ENCODE measurements around the gene ADCY3. TPM values are rescaled to one million over a fixed set of nuclear protein-coding genes. Genes with fewer than 3 reads are reported as not detected.

The ADCY3 gene
- total RNA-seq, 2 experiments from 2014 or later, result 46.3 to 47.9 TPM

DNA sequence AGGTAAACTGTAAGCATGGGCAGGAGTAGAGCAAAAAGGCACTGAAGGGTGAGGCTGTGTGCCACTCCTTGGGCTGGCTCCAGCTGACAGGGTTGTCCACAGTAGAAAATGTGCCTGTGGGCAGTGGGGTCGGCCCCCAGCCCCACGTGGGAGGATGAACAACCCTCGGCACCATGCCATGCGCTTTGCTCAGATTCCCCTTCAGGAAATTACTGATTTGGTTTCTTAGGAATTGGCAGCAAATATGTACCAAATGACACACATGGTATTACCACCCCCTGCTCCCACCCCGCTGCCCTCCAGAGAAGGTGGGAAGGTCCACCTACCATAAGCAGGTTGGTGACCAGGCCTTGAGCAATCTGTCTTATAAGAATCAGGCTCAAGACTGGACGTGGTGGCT is 13.6 kb downstream of the ADCY3 start:
- Mint-ChIP-seq H3K36me3 (ENCODE audit: low read depth) (peaks cover 47% of the 10 kb centered on the region), H3K27ac (no peak overlapping the region), H3K4me1 (ENCODE audit: low read depth) (peaks cover 4% of the 10 kb centered on the region), H3K27me3 (no peaks in the 10 kb centered on the region), H3K9me3 (no peaks in the 10 kb centered on the region), H3K4me3 (no peak overlapping the region)
- TF ChIP-seq, protein P1, sequence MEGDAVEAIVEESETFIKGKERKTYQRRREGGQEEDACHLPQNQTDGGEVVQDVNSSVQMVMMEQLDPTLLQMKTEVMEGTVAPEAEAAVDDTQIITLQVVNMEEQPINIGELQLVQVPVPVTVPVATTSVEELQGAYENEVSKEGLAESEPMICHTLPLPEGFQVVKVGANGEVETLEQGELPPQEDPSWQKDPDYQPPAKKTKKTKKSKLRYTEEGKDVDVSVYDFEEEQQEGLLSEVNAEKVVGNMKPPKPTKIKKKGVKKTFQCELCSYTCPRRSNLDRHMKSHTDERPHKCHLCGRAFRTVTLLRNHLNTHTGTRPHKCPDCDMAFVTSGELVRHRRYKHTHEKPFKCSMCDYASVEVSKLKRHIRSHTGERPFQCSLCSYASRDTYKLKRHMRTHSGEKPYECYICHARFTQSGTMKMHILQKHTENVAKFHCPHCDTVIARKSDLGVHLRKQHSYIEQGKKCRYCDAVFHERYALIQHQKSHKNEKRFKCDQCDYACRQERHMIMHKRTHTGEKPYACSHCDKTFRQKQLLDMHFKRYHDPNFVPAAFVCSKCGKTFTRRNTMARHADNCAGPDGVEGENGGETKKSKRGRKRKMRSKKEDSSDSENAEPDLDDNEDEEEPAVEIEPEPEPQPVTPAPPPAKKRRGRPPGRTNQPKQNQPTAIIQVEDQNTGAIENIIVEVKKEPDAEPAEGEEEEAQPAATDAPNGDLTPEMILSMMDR (IDR thresholded peaks at IDR 0.05), result no peak
- intact Hi-C loops (cut with micrococcal nuclease), result no loop called here
- CTCF ChIA-PET, result no interaction called here
- no peak for ATAC-seq
- POLR2A ChIA-PET, result no interaction called here
- DNase-seq, result no peak

DNA sequence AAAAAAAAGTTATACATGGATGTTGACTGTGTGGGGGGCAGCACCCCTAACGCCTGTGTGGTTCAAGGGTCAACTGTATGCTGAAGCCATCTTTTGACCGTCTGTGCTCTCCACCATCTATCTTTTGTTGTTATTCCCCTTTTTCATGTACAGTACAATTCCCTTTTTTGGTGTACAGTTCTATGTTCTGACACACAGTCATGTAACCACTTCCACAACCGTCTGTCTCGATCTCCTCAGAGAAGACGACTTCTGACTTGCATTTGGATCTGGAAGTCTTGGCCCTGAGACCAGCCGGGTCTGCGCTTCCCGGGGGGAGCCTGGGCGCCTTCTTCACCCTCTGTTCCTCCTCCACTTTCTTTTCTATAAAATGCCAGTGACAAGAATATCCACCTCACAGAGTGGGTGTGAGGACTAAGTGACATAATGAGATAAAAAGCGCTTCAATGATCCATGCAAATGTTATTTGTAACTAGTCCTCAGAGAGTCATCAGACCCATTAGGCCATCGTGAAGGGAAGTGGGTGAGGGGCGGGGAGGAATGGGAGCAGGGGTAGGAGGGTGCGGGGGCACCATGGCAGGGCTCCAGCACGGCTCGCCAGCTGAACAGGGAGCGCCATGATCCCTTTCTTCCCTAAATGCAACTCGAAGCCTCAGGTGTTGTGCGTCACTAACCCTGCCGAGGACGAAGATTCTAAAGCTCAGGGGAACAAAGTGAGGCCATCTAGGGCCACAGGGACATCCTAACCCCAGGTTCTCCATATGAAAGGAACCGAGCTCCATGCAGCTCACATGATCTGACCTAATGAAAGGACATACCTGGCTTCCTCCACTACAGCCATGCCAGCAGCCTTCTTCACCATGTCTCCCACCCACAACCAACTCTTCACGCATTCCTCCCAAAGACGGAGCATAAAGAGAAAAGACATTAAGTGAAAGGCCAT is 16.6 kb downstream of the ADCY3 start:
- DNase-seq (no peak), ATAC-seq (no peak)
- Mint-ChIP-seq H3K4me3 (no peak overlapping the region), H3K27ac (no peak overlapping the region), H3K9me3 (no peaks in the 10 kb centered on the region), H3K36me3 (ENCODE audit: low read depth) (peaks cover 49% of the 10 kb centered on the region), H3K27me3 (no peaks in the 10 kb centered on the region), H3K4me1 (ENCODE audit: low read depth) (peaks cover 4% of the 10 kb centered on the region)
- TF ChIP-seq, protein P1 (IDR thresholded peaks at IDR 0.05), result no peak
- ChIA-PET POLR2A (no interaction called here), CTCF (no interaction called here)
- intact Hi-C loops (cut with micrococcal nuclease), result no loop called here

DNA sequence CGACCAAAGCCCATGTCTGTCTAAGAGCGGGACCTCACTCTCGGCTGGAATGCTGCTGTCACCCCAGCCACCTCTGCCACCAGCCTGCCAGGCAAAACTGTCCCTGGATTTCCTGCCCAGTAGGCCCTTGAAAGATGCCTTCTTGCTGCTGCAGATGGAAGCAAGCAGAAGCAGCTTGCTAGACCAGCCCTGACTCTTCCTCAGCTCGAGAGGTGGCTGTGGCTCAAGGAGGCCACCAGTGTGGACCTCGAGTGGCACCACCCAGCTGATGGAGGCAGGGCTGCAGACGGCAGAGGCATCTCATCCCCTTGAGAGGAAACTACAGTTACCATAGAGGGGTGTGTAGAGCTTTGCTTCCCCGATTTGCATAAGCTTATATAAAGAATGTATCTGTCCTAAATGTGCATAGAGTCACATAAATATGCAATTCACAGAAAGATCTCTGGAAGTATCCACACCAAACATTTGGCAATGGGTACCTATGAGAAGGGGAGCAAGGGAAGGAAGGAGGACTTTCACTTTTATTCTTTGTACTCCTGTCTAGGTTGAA is 20.6 kb downstream of the ADCY3 start:
- intact Hi-C loops (cut with micrococcal nuclease), result no loop called here
- Mint-ChIP-seq H3K4me3 (no peak overlapping the region), H3K27ac (no peak overlapping the region), H3K27me3 (no peaks in the 10 kb centered on the region), H3K4me1 (ENCODE audit: low read depth) (no peaks in the 10 kb centered on the region), H3K9me3 (peaks cover 24% of the 10 kb centered on the region), H3K36me3 (ENCODE audit: low read depth) (peaks cover 76% of the 10 kb centered on the region)
- POLR2A ChIA-PET, result no interaction called here
- ATAC-seq (no peak), DNase-seq (no peak)
- TF ChIP-seq, protein P1 (IDR thresholded peaks at IDR 0.05), result no peak
- CTCF ChIA-PET, result no interaction called here

DNA sequence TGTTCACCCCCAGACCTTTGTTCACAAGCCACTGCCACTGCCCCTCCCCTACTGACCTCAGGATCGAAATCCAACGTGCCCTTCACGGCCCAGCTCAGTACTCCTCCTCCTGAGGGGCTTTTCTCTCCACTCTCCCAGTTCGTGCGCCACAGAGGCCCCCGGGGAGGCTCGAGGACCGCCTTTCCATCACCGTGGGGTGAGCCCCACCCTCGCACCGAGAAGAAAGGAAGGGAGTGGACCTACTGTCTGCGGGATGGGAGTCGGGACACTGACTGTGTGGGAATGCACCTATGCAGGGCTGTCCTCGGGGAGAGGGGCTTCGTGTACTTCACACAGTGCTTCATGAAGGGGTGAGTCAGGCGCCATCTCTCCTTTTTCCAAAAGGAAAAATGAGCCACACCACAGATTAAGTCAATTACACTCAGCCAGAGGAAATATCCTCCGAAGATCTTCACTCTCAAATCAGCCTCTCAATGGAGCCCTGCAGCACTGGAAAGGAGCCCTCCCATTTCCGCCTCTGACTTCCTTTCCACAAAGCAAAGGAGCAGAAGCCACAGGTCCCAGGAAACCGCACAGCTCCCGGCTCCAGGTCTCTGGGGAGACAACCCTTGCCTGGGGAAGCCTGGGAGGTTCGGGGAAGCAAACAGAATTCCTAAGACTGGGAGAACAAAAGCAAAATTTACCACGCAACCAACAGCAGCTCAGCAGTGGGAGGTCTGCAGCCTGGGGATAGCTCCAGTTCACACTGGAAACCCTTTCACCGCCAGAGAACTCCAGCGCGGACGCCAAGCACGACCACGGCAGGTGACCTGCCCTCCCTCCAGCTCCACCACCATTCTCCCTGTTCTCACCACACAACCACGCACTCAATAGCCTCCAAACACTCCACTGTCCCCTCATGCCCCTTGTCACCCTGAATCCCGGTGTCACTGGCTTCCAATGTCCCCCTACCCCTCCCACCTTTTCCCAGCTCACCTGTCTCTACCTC is 21.6 kb downstream of the ADCY3 start:
- TF ChIP-seq, protein P1 (IDR thresholded peaks at IDR 0.05), result no peak
- H3K27me3 Mint-ChIP-seq, result no peaks in the 10 kb centered on the region
- ChIA-PET POLR2A (no interaction called here), CTCF (no interaction called here)
- no peak for DNase-seq
- no peak for ATAC-seq
- no peak overlapping the region for H3K27ac Mint-ChIP-seq
- intact Hi-C loops (cut with micrococcal nuclease), result no loop called here
- peaks cover 27% of the 10 kb centered on the region for H3K9me3 Mint-ChIP-seq
- no peaks in the 10 kb centered on the region for H3K4me1 Mint-ChIP-seq (ENCODE audit: low read depth)
- peaks cover 72% of the 10 kb centered on the region for H3K36me3 Mint-ChIP-seq (ENCODE audit: low read depth)
- H3K4me3 Mint-ChIP-seq, result no peak overlapping the region
